NCI-H1694 (cell line): Measurements from ENCODE around the gene CANT1.

ENCODE experiments used
- DNase-seq: peaks from one replicate; lab custom pipeline; 2025; lab: John Stamatoyannopoulos, UW

Gene CANT1

GRCh38 chr17:79008666-79009387 lies 737 bp downstream of the CANT1 start:
- DNase-seq = no peak

- no peak for DNase-seq
These were observed 1.8 kb downstream of the CANT1 start for GRCh38 chr17:79007504-79008381.

GRCh38 chr17:79006794-79007503 lies 2.6 kb downstream of the CANT1 start:
- DNase-seq = no peak

- no peak for DNase-seq
These were observed 3.5 kb downstream of the CANT1 start for GRCh38 chr17:79006046-79006445.

- DNase-seq = no peak
These were observed 4.3 kb downstream of the CANT1 start for GRCh38 chr17:79005063-79005861.

GRCh38 chr17:79003661-79004411 lies 5.7 kb downstream of the CANT1 start:
- no peak for DNase-seq

GRCh38 chr17:79002796-79003593 lies 6.6 kb downstream of the CANT1 start:
- DNase-seq = no peak

GRCh38 chr17:79002291-79002690 lies 7.3 kb downstream of the CANT1 start:
- no peak for DNase-seq

GRCh38 chr17:79001190-79002020 lies 8.2 kb downstream of the CANT1 start:
- DNase-seq = no peak

GRCh38 chr17:79000396-79001189 lies 9.0 kb downstream of the CANT1 start:
- DNase-seq = peak; percentile 70

- DNase-seq = no peak
These were observed 9.6 kb downstream of the CANT1 start for GRCh38 chr17:78999947-79000395.

GRCh38 chr17:78999056-78999768 lies 10.4 kb downstream of the CANT1 start:
- DNase-seq = no peak

- peak; percentile 24 for DNase-seq
These were observed 11.1 kb downstream of the CANT1 start for GRCh38 chr17:78998311-78999055.

- DNase-seq = no peak
These were observed 11.7 kb downstream of the CANT1 start for GRCh38 chr17:78997881-78998280.

GRCh38 chr17:78997231-78997741 lies 12.3 kb downstream of the CANT1 start:
- DNase-seq = peak; percentile 18

GRCh38 chr17:78996781-78997201 lies 12.8 kb downstream of the CANT1 start:
- no peak for DNase-seq
